GM18520 (cell line): Measurements from ENCODE around the gene C8G.

Experiments used
- ATAC-seq: cut with Tn5 transposase; IDR thresholded peaks from one replicate; pipeline ENCODE4 v1.9.1; 2021; ENCODE audit not compliant: unreplicated experiment

The C8G gene

DNA sequence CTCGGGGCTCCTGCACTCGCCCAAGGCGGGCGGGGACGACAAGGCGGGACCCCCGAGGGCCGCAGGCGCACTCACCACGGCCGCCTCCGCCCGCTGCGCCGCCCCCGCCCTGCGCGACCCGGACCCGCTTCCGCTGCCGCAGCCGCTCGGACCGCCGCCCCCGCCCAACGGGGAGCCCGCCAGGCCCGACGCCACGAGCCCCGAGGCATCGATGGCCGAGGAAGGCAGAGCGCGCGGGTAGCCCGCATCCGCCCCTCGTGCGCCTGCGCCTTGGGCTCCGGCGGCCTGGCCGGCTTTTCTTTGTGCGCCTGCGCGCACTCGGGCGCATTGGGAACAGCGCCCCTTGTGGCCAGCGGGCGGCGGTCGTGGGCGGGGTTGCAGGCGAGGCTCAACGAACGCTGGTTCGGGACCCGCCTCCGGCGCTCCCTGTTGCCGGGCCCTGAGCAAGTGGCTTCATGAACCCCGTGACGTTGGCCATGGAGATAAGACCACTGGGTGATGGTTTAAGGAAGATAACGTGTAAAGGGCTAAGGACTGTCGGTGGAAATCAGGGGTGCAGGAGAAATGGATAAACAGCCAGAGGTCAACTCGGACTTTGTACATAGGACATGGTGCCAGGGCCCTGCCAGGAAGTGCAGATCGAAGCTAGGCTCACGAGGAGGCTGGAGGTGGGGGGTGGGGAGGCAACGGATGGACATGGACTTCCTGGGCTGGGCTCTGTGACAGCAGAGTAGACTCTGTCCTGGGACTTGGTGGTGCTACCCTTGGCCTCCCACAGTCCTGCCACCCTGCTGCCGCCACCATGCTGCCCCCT lies at the start of gene C8G, which contains the start of gene FBXW5:
Gene C8G (plus strand): TSS at position 725 of the 814 bp plus-strand sequence. CDS start 78 bp downstream, at position 803.
Gene FBXW5 (minus strand): TSS at position 220 of the 814 bp plus-strand sequence. CDS start 655 bp downstream, outside the sequence.
- peak; percentile 77 for ATAC-seq

GRCh38 chr9:136896027-136896426 lies 49.0 kb upstream of the C8G start:
- no peak for ATAC-seq

- ATAC-seq, result no peak
Measured at GRCh38 chr9:136898483-136899100, 46.5 kb upstream of the C8G start.

DNA sequence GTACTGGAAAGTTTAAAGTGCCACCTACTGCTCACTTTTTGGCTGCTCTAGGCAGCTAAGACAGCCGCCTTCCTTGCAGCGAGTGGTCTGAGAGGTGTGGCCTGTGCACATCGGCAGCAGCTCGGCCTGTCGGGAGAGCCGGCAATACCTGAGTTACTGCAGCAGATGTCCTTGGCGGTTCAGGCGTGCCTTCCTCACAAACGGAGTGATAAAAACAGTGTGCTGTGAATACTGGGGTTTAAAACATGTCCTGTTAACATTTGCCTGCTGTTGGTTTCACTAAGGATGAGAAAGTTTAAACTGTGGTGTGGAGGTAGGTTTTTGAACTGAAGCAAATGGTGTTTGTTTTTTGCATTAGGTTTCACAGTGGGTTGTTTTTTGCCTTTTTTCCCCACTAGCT lies 45.8 kb upstream of the C8G start:
- ATAC-seq, result no peak

- no peak for ATAC-seq
Measured at GRCh38 chr9:136900556-136900955, 44.5 kb upstream of the C8G start.

DNA sequence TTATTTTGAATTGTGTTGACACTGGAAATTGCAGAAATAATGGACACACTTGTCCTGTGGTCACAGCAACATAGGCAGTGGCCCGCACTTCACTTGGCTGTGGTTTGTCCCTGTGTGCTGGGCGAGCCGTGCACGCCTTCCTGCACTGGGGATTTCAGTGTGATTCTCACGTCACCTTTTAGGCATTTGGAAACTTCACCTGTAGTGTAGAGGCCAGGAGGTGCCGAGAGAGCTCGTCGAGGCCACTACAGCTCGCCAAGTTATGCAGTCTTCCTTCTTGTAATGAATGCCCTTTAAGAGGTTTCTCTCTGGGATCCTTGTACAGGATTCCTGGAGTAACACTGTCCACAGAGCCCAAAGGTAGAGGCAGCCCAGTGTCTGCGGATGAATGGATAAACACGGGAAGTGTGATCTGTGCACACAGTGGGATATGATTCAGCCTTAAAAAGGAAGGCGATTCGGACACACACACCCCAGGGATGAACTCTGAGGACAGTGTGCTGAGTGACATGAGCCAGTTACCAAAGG lies 44.0 kb upstream of the C8G start:
- ATAC-seq, result no peak

GRCh38 chr9:136901516-136902258 lies 43.4 kb upstream of the C8G start:
- peak; percentile 24 for ATAC-seq

DNA sequence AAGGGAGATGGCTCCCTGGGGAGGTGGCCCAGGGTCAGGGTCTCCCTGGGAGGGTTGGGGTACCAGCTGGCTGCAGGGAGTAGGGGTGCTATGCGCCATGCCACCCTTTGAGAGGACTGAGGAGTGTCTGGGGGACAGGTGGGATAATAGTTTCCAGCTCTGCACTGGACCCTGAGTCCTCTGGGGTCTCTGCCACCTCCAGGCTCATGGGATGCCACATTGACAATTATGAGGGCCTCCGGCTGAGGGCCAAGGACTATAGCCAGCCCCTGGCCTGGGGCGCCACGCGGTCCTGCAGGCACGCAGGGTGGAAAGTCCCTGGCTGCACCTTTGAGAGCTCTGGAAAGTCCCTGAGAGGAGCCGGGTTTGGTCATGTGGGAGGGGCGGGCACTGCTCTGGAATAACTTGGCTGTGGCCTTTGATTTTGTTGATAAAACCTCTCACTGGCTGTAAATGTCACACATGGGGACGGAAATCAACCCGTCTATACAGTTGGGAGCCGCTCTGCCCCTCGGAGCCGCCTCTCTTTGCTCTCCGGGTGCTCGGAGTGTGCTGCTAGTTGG lies 42.7 kb upstream of the C8G start:
- ATAC-seq, result peak; percentile 40

- no peak for ATAC-seq
Measured at GRCh38 chr9:136903041-136903554, 41.9 kb upstream of the C8G start.

DNA sequence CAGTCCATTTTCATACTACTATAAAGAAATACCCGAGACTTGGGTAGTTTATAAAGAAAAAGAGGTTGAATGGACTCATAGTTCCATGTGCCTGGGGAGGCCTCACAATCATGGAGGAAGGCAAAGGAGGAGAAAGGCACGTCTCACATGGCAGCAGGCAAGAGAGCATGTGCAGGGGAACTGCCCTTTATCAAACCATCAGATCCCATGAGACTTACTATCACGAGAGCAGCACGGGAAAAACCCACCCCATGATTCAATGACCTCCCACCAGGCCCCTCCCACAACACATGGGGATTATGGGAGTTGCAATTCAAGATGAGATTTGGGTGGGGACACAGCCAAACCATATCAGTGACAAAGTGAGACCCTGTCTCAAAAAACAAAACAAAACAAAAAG lies 38.8 kb upstream of the C8G start:
- ATAC-seq, result no peak

- no peak for ATAC-seq
Measured at GRCh38 chr9:136907011-136907914, 37.8 kb upstream of the C8G start.

DNA sequence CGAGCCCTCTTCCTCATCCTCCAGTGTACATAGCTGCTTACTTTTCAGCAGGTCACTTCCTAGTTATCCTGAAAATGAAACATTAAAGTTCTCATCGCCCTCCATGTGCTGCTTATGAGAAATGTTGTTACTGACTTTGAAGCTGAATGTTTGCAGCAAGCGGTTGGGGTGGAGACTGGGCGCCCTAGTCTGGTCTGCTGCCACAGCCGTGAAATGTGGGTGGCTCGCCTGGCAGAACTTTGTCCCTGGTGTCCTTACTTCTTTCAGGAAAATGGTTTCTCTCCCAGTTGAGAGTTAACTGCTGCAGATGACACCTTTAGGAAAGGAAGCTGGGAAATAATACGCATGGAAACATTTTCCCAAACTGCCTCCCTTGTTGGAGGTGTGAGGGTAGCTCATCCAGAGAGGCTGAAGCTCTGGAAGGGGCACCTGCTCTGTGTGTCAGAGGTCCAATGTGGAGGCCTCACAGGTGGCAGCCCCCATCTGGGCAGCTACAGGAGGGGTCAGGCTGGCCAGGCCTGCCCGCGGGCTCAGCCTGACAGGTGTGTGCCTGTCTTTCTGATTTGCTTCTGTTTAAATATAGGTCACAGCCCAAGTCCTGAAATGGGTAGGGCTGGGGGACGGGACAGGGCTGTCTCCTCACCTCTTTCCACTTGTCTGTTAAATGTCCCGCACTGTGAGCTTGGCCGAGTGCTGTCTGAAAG lies 34.7 kb upstream of the C8G start:
- no peak for ATAC-seq

DNA sequence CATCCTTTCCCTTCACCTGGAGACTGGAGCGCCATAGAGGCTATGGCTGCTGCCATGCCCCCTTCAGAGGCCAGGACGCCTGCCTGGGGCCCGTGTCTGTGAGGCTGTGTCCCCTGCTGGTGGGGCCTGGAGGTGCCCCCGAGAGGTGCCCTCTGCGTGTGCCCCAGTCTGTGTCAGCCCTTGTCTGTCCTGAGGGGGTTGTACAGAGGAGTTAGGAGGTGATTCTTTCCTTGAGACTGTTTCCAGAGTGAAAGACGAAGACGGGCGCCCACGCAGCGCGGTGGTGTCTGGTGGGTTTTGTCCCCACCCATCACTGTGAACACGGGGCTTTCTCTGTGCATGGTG lies 34.2 kb upstream of the C8G start:
- ATAC-seq, result no peak

DNA sequence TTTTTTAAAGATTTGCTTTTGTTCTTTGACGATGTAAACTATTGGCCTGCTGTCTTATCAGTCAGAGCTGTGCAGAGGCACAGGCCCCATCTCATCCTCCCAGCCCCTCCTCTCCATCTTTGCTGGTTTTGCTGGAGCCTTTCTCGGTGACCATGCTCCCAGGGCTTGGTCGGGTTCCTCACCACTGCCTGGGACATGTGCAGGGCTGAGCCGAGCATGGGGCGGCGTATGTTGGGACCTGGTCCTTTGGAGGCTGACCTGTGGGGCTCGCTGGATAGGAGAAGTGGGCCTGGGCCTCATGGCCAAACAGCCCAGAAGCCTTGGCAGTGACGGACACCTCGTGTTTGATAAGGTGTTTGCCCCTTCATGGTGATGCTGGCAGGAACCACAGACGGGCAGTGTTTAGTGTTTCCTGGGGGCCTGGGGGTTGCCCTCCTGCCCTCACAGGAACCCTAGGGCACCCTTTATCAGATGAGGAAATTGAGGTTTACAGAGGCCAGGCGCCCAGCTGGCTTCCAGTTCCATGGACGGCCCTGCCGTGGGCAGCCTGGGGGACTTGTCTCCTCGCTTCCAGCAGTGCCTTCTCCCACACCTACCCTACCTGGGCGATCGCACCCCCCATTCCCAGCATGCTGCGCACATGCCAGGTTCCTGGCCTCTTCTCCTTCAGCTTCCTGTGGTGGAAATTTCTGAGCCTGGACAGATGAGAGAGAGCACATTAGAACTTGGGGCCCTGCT lies 31.2 kb upstream of the C8G start:
- ATAC-seq, result no peak

DNA sequence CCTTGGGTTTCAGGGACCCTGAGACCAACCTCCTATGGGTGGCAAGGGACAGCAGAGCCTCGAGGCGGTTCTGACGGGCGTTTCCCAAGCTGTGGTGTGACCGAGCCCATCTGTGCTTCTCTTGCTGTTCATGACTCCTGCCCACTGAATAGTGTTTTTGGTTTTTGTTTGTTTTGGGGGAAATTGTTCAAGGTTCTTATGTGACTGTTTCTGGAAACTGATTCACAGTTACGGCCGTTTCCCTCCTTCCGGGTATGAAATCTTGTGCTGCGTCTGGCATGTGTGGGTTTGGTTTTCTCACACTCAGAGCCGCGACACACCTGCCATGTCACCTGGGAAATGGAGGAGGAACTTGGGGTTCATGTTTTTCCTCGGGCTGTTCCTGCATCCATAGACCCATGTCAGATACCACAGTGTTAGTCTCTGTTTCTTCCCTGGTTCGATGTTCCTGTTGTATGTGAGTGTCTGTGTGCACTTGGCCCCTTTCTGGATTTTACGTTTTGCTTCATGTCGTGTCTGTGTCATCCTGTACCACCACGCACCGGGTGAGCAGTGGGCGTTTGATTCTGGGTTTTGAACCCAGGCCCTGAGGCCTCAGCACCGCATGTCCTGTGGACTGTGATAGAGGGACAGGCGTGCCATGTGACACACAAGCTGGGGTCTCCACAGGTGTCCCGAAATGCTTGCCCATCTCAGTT lies 29.3 kb upstream of the C8G start:
- no peak for ATAC-seq

DNA sequence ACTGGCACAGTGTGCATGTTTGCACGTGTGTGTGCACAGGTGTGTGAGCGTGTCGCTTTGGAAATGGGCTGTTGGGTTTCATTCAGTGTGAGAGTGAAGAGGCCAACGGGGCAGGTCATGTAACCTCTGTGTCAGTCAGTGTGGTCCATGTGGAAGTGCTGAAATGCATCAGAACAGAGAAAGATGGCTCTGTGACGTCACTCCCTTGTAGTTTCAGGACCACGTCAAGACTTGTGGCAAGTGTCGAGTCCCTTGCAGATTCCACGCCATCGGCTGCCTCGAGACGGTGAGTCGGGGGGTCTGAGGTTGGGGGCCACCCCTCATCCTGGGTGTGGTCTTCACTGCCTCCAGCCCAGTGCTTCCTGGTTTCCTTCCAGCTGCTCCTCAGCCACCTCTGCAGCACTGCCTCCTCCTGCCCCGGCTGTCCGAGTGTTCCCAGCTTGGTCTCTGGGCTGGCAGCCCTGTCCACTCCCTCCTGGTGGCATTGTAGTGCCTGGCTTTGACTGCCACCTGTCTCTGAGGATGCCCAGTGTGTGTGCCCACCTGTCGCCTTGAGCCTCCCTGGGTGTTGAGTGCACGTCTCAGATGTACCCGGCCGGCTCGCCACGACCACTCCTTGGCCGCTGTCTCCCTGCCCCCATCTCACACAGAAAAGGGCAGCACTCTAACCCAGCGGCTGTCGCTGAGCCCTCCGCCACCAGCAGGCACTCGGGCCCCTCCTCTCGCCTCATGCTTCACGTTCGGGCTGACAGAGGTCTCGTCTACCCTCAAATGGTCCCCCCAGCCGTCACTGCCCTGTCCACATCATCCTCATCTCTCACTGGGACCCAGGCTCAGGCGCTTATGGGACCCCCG lies 28.5 kb upstream of the C8G start:
- no peak for ATAC-seq

GRCh38 chr9:136917902-136918301 lies 27.1 kb upstream of the C8G start:
- no peak for ATAC-seq
